ENCODE measurements around the gene CCZ1B. TPM values are rescaled to one million over a fixed set of nuclear protein-coding genes. Genes with fewer than 3 reads are reported as not detected.
"Not testable (repeated sequence)": the region's sequence is repeated elsewhere in the genome, so short reads cannot be mapped to it uniquely, and the experiment has no call there.

Gene CCZ1B
- total RNA-seq, 1 experiment from 2014 or later = 77.0 TPM

DNA sequence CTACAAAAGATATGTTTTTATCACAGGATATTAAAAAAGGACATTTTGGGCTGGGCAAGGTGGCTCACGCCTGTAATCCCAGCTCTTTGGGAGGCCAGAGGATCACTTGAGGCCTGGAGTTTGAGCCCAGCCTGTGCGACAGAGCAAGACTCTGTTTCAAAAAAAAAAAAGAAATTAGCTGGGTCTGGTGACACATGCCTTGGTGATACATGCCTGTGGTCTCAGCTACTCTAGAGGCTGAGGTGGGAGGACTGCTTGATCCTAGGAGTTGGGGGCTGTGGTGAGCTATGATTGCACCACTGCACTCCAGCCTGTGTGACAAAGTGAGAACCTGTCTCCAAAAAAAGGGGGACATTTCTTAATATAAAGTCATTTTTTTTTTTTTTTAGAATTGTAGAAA lies 25.7 kb downstream of the CCZ1B start:
- H2BK120ac ChIP-seq (ENCODE audit: low read depth, low read length, poor library complexity, severe bottlenecking); H2BK15ac ChIP-seq (ENCODE audit: low read depth, low read length); H3K23ac ChIP-seq (ENCODE audit: insufficient read length, low read depth, low read length); H3K4me2 ChIP-seq (ENCODE audit: insufficient read depth, insufficient read length, low read length); H2BK12ac ChIP-seq (ENCODE audit: insufficient read length, low read depth, low read length); H4K8ac ChIP-seq (replicated peaks; ENCODE audit: insufficient read length, low read depth, low read length); H3K23me2 ChIP-seq (ENCODE audit: insufficient read length, low read depth, low read length, poor library complexity, severe bottlenecking); H3K14ac ChIP-seq (ENCODE audit: insufficient read depth, low read length); H2BK20ac ChIP-seq (ENCODE audit: low read depth, low read length, poor library complexity, severe bottlenecking); H3K79me1 ChIP-seq (ENCODE audit: insufficient read depth, low read depth, low read length, poor library complexity, severe bottlenecking); H3K9ac ChIP-seq (ENCODE audit: extremely low read depth, insufficient read length, low read length); H4K20me1 ChIP-seq (ENCODE audit: control insufficient read depth, insufficient read depth, insufficient read length); H3K27me3 ChIP-seq (ENCODE audit: insufficient read depth, low read length); H4K91ac ChIP-seq (ENCODE audit: insufficient read length, low read depth, low read length); H3K27ac ChIP-seq (ENCODE audit: insufficient read length, low read depth, low read length); H3K4ac ChIP-seq (ENCODE audit: low read depth, low read length); H3K9me3 ChIP-seq (ENCODE audit: control insufficient read depth, low read depth, low read length); H2BK5ac ChIP-seq (ENCODE audit: insufficient read length, low read length); H3K18ac ChIP-seq (ENCODE audit: insufficient read length, low read depth, low read length); H3K27me3 Mint-ChIP-seq (ENCODE audit: low read depth); H3K4me1 Mint-ChIP-seq; H3K79me2 ChIP-seq (ENCODE audit: insufficient read depth, low read length); H3K4me1 ChIP-seq (ENCODE audit: insufficient read depth, low read length); H3K27ac Mint-ChIP-seq; H3T11ph ChIP-seq (ENCODE audit: low read length); H3K4me3 Mint-ChIP-seq; DNase-seq; H2AFZ ChIP-seq (ENCODE audit: low read length); H3K9me3 Mint-ChIP-seq; H3K56ac ChIP-seq (ENCODE audit: insufficient read length, low read depth, low read length); H4K5ac ChIP-seq (ENCODE audit: insufficient read length, low read depth, low read length); H3K36me3 Mint-ChIP-seq (ENCODE audit: insufficient read depth in 1 of 3, low read depth in 3 of 3); H2AK5ac ChIP-seq (ENCODE audit: insufficient read length, low read length): not testable (repeated sequence)
- WGBS (ENCODE audit: extremely low coverage, insufficient read length, low lambda C conversion rate) = no CpG with 5 or more reads among the region's 2 CpGs

DNA sequence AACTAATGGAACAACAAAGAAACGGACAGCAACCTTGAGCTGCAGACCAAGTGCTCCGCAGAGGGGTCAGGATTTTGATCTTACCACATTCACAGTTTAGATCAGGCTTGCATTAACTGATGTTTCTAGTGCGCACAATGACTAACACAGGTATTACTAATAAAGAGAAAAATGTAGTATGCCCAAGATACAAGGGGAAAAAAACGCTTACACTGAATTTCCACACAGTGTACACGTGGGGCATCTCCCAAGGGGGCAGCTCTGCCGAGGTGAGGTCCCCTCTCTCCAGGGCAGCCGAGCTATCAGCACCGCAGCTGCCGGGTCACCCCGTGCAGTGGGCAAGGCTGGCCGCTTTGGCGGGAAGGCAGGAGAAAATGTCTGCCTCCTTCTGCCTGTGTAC lies 26.2 kb downstream of the CCZ1B start:
- H3K36me3 Mint-ChIP-seq (ENCODE audit: insufficient read depth in 1 of 3, low read depth in 3 of 3); H3K4ac ChIP-seq (ENCODE audit: low read depth, low read length); H3K27me3 Mint-ChIP-seq (ENCODE audit: low read depth); H3K4me3 Mint-ChIP-seq; H3K56ac ChIP-seq (ENCODE audit: insufficient read length, low read depth, low read length); H2BK20ac ChIP-seq (ENCODE audit: low read depth, low read length, poor library complexity, severe bottlenecking); H3K4me1 Mint-ChIP-seq; H2BK5ac ChIP-seq (ENCODE audit: insufficient read length, low read length); H2AK5ac ChIP-seq (ENCODE audit: insufficient read length, low read length); H4K91ac ChIP-seq (ENCODE audit: insufficient read length, low read depth, low read length); H3T11ph ChIP-seq (ENCODE audit: low read length); H2BK120ac ChIP-seq (ENCODE audit: low read depth, low read length, poor library complexity, severe bottlenecking); H3K23me2 ChIP-seq (ENCODE audit: insufficient read length, low read depth, low read length, poor library complexity, severe bottlenecking); H3K4me2 ChIP-seq (ENCODE audit: insufficient read depth, insufficient read length, low read length); H3K27ac Mint-ChIP-seq; H3K27ac ChIP-seq (ENCODE audit: insufficient read length, low read depth, low read length); H2BK15ac ChIP-seq (ENCODE audit: low read depth, low read length); DNase-seq; H3K4me1 ChIP-seq (ENCODE audit: insufficient read depth, low read length); H2AFZ ChIP-seq (ENCODE audit: low read length); H4K8ac ChIP-seq (replicated peaks; ENCODE audit: insufficient read length, low read depth, low read length); H2BK12ac ChIP-seq (ENCODE audit: insufficient read length, low read depth, low read length); H3K9me3 ChIP-seq (ENCODE audit: control insufficient read depth, low read depth, low read length); H3K14ac ChIP-seq (ENCODE audit: insufficient read depth, low read length); H4K5ac ChIP-seq (ENCODE audit: insufficient read length, low read depth, low read length); H3K23ac ChIP-seq (ENCODE audit: insufficient read length, low read depth, low read length); H4K20me1 ChIP-seq (ENCODE audit: control insufficient read depth, insufficient read depth, insufficient read length); H3K9ac ChIP-seq (ENCODE audit: extremely low read depth, insufficient read length, low read length); H3K18ac ChIP-seq (ENCODE audit: insufficient read length, low read depth, low read length); H3K27me3 ChIP-seq (ENCODE audit: insufficient read depth, low read length); H3K79me2 ChIP-seq (ENCODE audit: insufficient read depth, low read length); H3K79me1 ChIP-seq (ENCODE audit: insufficient read depth, low read depth, low read length, poor library complexity, severe bottlenecking); H3K9me3 Mint-ChIP-seq: not testable (repeated sequence)
- WGBS (ENCODE audit: extremely low coverage, insufficient read length, low lambda C conversion rate) = no CpG with 5 or more reads among the region's 12 CpGs

Data from H9 (cell line).